HT1080 (cell line): ENCODE results near the gene BAIAP2L2. TPM values are rescaled to one million over a fixed set of nuclear protein-coding genes. Genes with fewer than 3 reads are reported as not detected.
"Not testable (repeated sequence)": the region's sequence is repeated elsewhere in the genome, so short reads cannot be mapped to it uniquely, and the experiment has no call there.

Experiments used
- DNase-seq: peaks from one replicate; pipeline ENCODE4 v3.0.0-alpha.2; 2015; ENCODE audit warnings: low read depth
- total RNA-seq: library from RNA; depleted of rRNA; stranded (reverse); fragments of >200 nt; shearing (Covaris generic); gene quantifications from 2 replicates; pipeline ENCODE4 v1.2.3, GENCODE V29; 2014

The BAIAP2L2 gene
- total RNA-seq, 1 experiment from 2014 or later, result not detected

GRCh38 chr22:38127869-38128268, 17.4 kb upstream of the BAIAP2L2 start:
- no peak for DNase-seq

- no peak for DNase-seq
Observed at GRCh38 chr22:38126928-38127668, 16.6 kb upstream of the BAIAP2L2 start.

- DNase-seq, result no peak
Observed at GRCh38 chr22:38125751-38126201, 15.3 kb upstream of the BAIAP2L2 start.

- no peak for DNase-seq
Observed at GRCh38 chr22:38125038-38125610, 14.6 kb upstream of the BAIAP2L2 start.

- peak; percentile 26 for DNase-seq
Observed at GRCh38 chr22:38124236-38124974, 13.9 kb upstream of the BAIAP2L2 start.

GRCh38 chr22:38122616-38123015, 12.1 kb upstream of the BAIAP2L2 start:
- no peak for DNase-seq

- no peak for DNase-seq
Observed at GRCh38 chr22:38120359-38121110, 10.1 kb upstream of the BAIAP2L2 start.

- DNase-seq, result not testable (repeated sequence)
Observed at GRCh38 chr22:38118747-38119146, 8.3 kb upstream of the BAIAP2L2 start.

GRCh38 chr22:38118182-38118581, 7.7 kb upstream of the BAIAP2L2 start:
- no peak for DNase-seq

GRCh38 chr22:38117556-38117955, 7.1 kb upstream of the BAIAP2L2 start:
- DNase-seq, result not testable (repeated sequence)

GRCh38 chr22:38115423-38116205, 5.1 kb upstream of the BAIAP2L2 start:
- DNase-seq, result no peak

- DNase-seq, result peak; percentile 74
Observed at GRCh38 chr22:38114484-38115398, 4.3 kb upstream of the BAIAP2L2 start.

GRCh38 chr22:38112381-38112780, 1.9 kb upstream of the BAIAP2L2 start:
- DNase-seq, result no peak

GRCh38 chr22:38111925-38112355, 1.5 kb upstream of the BAIAP2L2 start:
- no peak for DNase-seq

- DNase-seq, result no peak
Observed at GRCh38 chr22:38110863-38111852, 674 bp upstream of the BAIAP2L2 start.

GRCh38 chr22:38109371-38110001, 998 bp downstream of the BAIAP2L2 start:
- no peak for DNase-seq

- no peak for DNase-seq
Observed at GRCh38 chr22:38108561-38109319, 1.7 kb downstream of the BAIAP2L2 start.
